Panc1 (cell line): Measurements from ENCODE around the gene TNFSF11. TPM values are rescaled to one million over a fixed set of nuclear protein-coding genes. Genes with fewer than 3 reads are reported as not detected.

Experiments used
- ATAC-seq: fragments of 200-7000 bp; cut with Tn5 transposase; 2 replicates; pipeline ENCODE4 v1.9.1; 2020; ENCODE audit warnings: mild to moderate bottlenecking, moderate library complexity
- BruUV-seq: library from RNA; stranded (reverse); fragments of 400-500 nt; replicated peaks from 2 replicates; lab custom pipeline; 2021; lab: Mats Ljungman, UMichigan
- CTCF ChIA-PET: fragments of 300-600 bp; sonication (Branson Sonifier 250); formaldehyde crosslinking; loops from one replicate; lab custom pipeline; 2022; ENCODE audit warnings: antibody characterized with exemption; lab: Charles Lee
- POLR2A ChIA-PET: fragments of 300-600 bp; sonication (Branson Sonifier 250); formaldehyde crosslinking; loops from one replicate; lab custom pipeline; 2022; ENCODE audit warnings: antibody characterized with exemption; lab: Charles Lee
- DNase-seq: peaks from one replicate; pipeline ENCODE4 v3.0.0-alpha.2; 2010; ENCODE audit warnings: low read depth, low spot score
- H3K27ac ChIP-seq: 2 replicates; pipeline ENCODE4 v1.5.1; 2011; ENCODE audit warnings: mild to moderate bottlenecking, low read length, inconsistent platforms
- H3K27me3 ChIP-seq: fragments of 200-500 bp; sonication (Bioruptor generic); 2 replicates; pipeline ENCODE4 v1.6.0; 2014; ENCODE audit warnings: low read length, inconsistent platforms; ENCODE audit not compliant: control insufficient read depth, insufficient read depth
- H3K36me3 ChIP-seq: fragments of 200-500 bp; sonication (Bioruptor generic); 2 replicates; pipeline ENCODE4 v1.5.1; 2014; ENCODE audit warnings: inconsistent platforms, mild to moderate bottlenecking, low read length, moderate library complexity; ENCODE audit not compliant: control insufficient read depth, insufficient read depth
- H3K4me1 ChIP-seq: 2 replicates; pipeline ENCODE4 v1.5.1; 2011; ENCODE audit warnings: inconsistent platforms, mild to moderate bottlenecking, low read length, moderate library complexity; ENCODE audit not compliant: control insufficient read depth, insufficient read depth
- H3K4me3 ChIP-seq, 2 experiments: 2 replicates each; pipeline ENCODE4 v1.5.1; 2011 to 2012; ENCODE audit warnings: low read depth in 2 of 2, low read length in 2 of 2, mild to moderate bottlenecking in 2 of 2, inconsistent platforms in 1 of 2, moderate library complexity in 1 of 2
- H3K9me3 ChIP-seq: fragments of 200-500 bp; sonication (Bioruptor generic); 2 replicates; pipeline ENCODE4 v1.5.1; 2014; ENCODE audit warnings: low read depth, mild to moderate bottlenecking, inconsistent platforms, low read length, moderate library complexity; ENCODE audit not compliant: control insufficient read depth, insufficient read depth
- POLR2AphosphoS5 ChIP-seq: IDR thresholded peaks from 2 replicates; pipeline ENCODE4 v1.6.1; 2012; ENCODE audit warnings: mild to moderate bottlenecking, low read depth, low read length, moderate library complexity
- SIN3A ChIP-seq: IDR thresholded peaks from 2 replicates; pipeline ENCODE4 v1.6.1; 2012; ENCODE audit warnings: low read depth, mild to moderate bottlenecking, low read length, moderate library complexity, borderline replicate concordance; ENCODE audit not compliant: insufficient read depth
- TCF7L2 ChIP-seq: IDR thresholded peaks from 2 replicates; pipeline ENCODE4 v1.6.1; 2011; ENCODE audit warnings: mild to moderate bottlenecking, low read depth, low read length, inconsistent platforms
- in situ Hi-C: cut with HindIII; loops from 2 replicates; pipeline ENCODE4 v1.10.0; 2016; ENCODE audit warnings: low sequenced_read_pairs, low pct_unique_long_range_greater_than_20kb
- intact Hi-C: fragments of 100-400 bp; cut with micrococcal nuclease; formaldehyde crosslinking; loops from one replicate; pipeline ENCODE4 v1.10.0; 2022; ENCODE audit not compliant: unreplicated experiment
- total RNA-seq: library from RNA; stranded (reverse); gene quantifications from one replicate; pipeline ENCODE4 v1.2.1, GENCODE V29; 2021; ENCODE audit not compliant: unreplicated experiment
- TF ChIP-seq, protein P1 (sequence below): fragments of 450-650 bp; IDR thresholded peaks from 2 replicates; pipeline ENCODE4 v1.5.1; 2017; ENCODE audit warnings: mild to moderate bottlenecking
- TF ChIP-seq, protein P2 (sequence below), 2 experiments: IDR thresholded peaks; 2 replicates each; pipeline ENCODE4 v1.6.1; 2011 to 2012; ENCODE audit warnings: low read depth in 2 of 2, control low read depth in 1 of 2, low read length in 1 of 2, mild to moderate bottlenecking in 1 of 2, moderate library complexity in 1 of 2; ENCODE audit not compliant: insufficient read depth in 1 of 2

TNFSF11 gene
- total RNA-seq, 1 experiment from 2014 or later: not detected

DNA sequence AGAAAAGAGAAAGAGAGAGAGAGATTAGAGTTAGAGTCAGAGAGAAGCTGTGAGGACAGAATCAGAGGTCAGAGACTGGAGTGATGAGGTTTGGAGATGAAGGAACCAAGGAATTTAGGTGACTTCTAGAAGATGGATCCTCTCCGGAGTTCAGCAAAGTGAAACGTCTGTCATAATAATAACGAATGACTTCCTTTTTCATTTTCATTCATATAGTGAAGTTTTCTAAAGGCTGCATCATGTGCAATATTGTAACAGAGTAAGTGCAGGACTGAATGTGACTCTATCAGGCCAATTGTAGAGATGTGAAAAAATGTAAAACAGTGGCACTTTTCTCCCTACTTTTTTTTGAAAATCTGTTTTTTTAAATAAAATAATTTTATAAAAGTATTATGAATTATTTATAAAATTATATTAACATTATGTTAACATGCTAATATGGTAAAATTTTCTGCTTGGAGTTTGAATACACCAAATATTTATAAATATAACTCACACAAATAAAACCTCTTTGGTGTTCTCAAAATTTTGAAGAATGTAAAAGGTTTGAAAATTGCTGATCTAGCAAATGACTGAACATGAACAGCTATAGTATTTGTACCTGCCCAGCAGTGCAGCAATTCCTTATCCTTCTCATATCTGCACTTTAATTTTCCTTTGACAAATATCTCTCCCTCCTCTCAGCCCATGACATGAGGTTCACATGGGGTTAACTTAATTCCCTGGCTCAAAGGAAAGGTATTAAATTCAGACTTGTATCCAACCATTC, 4.2 kb upstream of the TNFSF11 start:
- POLR2A ChIA-PET: no interaction called here
- no peak overlapping the region for H3K4me3 ChIP-seq
- ATAC-seq (no peak), DNase-seq (no peak)
- BruUV-seq: no TSS peak
- no peaks in the 10 kb centered on the region for H3K9me3 ChIP-seq
- H3K4me1 ChIP-seq: no peaks in the 10 kb centered on the region
- no peak overlapping the region for H3K27ac ChIP-seq
- CTCF ChIA-PET: no interaction called here
- in situ Hi-C loops: no loop called here
- intact Hi-C loops: no loop called here
- no peaks in the 10 kb centered on the region for H3K36me3 ChIP-seq
- peaks cover 3% of the 10 kb centered on the region for H3K27me3 ChIP-seq
- TF ChIP-seq POLR2AphosphoS5 (no peak), SIN3A (no peak), TCF7L2 (no peak)
- TF ChIP-seq, protein P1, sequence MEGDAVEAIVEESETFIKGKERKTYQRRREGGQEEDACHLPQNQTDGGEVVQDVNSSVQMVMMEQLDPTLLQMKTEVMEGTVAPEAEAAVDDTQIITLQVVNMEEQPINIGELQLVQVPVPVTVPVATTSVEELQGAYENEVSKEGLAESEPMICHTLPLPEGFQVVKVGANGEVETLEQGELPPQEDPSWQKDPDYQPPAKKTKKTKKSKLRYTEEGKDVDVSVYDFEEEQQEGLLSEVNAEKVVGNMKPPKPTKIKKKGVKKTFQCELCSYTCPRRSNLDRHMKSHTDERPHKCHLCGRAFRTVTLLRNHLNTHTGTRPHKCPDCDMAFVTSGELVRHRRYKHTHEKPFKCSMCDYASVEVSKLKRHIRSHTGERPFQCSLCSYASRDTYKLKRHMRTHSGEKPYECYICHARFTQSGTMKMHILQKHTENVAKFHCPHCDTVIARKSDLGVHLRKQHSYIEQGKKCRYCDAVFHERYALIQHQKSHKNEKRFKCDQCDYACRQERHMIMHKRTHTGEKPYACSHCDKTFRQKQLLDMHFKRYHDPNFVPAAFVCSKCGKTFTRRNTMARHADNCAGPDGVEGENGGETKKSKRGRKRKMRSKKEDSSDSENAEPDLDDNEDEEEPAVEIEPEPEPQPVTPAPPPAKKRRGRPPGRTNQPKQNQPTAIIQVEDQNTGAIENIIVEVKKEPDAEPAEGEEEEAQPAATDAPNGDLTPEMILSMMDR: no peak
- TF ChIP-seq, protein P2, sequence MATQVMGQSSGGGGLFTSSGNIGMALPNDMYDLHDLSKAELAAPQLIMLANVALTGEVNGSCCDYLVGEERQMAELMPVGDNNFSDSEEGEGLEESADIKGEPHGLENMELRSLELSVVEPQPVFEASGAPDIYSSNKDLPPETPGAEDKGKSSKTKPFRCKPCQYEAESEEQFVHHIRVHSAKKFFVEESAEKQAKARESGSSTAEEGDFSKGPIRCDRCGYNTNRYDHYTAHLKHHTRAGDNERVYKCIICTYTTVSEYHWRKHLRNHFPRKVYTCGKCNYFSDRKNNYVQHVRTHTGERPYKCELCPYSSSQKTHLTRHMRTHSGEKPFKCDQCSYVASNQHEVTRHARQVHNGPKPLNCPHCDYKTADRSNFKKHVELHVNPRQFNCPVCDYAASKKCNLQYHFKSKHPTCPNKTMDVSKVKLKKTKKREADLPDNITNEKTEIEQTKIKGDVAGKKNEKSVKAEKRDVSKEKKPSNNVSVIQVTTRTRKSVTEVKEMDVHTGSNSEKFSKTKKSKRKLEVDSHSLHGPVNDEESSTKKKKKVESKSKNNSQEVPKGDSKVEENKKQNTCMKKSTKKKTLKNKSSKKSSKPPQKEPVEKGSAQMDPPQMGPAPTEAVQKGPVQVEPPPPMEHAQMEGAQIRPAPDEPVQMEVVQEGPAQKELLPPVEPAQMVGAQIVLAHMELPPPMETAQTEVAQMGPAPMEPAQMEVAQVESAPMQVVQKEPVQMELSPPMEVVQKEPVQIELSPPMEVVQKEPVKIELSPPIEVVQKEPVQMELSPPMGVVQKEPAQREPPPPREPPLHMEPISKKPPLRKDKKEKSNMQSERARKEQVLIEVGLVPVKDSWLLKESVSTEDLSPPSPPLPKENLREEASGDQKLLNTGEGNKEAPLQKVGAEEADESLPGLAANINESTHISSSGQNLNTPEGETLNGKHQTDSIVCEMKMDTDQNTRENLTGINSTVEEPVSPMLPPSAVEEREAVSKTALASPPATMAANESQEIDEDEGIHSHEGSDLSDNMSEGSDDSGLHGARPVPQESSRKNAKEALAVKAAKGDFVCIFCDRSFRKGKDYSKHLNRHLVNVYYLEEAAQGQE (IDR thresholded peaks at IDR 0.05; ENCODE audit: insufficient read depth in 1 of 2, low read depth in 2 of 2, low read length in 1 of 2): no peak

GRCh38 chr13:42571895-42572294, 2.1 kb upstream of the TNFSF11 start:
- no TSS peak for BruUV-seq
- TF ChIP-seq, protein P1: no peak
- TF ChIP-seq, protein P2 (IDR thresholded peaks at IDR 0.05; ENCODE audit: insufficient read depth in 1 of 2, low read depth in 2 of 2, low read length in 1 of 2): no peak
- TF ChIP-seq SIN3A (no peak), POLR2AphosphoS5 (no peak), TCF7L2 (no peak)
- H3K4me3 ChIP-seq: no peak overlapping the region
- in situ Hi-C loops: no loop called here
- intact Hi-C loops: no loop called here
- ChIA-PET CTCF (no interaction called here), POLR2A (interaction anchor here (0.6 kb wide), 1 partner anchor 14 kb away, joined by 5 read pairs; no protein-coding TSS in a partner anchor)
- no peaks in the 10 kb centered on the region for H3K36me3 ChIP-seq
- ATAC-seq: no peak
- H3K27me3 ChIP-seq: peaks cover 12% of the 10 kb centered on the region
- no peak for DNase-seq
- no peaks in the 10 kb centered on the region for H3K4me1 ChIP-seq
- no peak overlapping the region for H3K27ac ChIP-seq
- H3K9me3 ChIP-seq: no peaks in the 10 kb centered on the region
